HEK293 (cell line): ENCODE results near the gene PCSK2.

Source experiments
- CTCF ChIA-PET: fragments of 350-600 bp; formaldehyde crosslinking; extraction: SDS; loops from one replicate; lab custom pipeline; 2021; ENCODE audit warnings: antibody characterized with exemption; lab: Yijun Ruan, JAX
- POLR2A ChIA-PET: fragments of 300-600 bp; formaldehyde crosslinking; extraction: SDS; loops from one replicate; lab custom pipeline; 2020; ENCODE audit warnings: antibody characterized with exemption, inconsistent platforms; lab: Yijun Ruan, JAX
- H3K27ac ChIP-seq: fragments of 200-500 bp; sonication (Bioruptor generic); 2 replicates; pipeline ENCODE4 v1.5.1; 2014; ENCODE audit warnings: low read depth, low read length, control low read depth, inconsistent platforms; ENCODE audit errors: extremely low read depth
- H3K36me3 ChIP-seq, 2 experiments: fragments of 200-500 bp in 1 of 2; sonication (Bioruptor generic) in 1 of 2; 1 replicate in 1 of 2; 2 replicates in 1 of 2; pipeline ENCODE4 v1.5.1; 2014 to 2017; ENCODE audit warnings: inconsistent platforms in 2 of 2, low read length in 2 of 2; ENCODE audit not compliant: control insufficient read depth in 2 of 2, insufficient read depth in 1 of 2
- H3K4me1 ChIP-seq: fragments of 200-500 bp; sonication (Bioruptor generic); 2 replicates; pipeline ENCODE4 v1.5.1; 2014; ENCODE audit warnings: mild to moderate bottlenecking, low read length, inconsistent platforms; ENCODE audit not compliant: control insufficient read depth, insufficient read depth
- H3K4me3 ChIP-seq: 2 replicates; pipeline ENCODE4 v1.5.1; 2011; ENCODE audit warnings: low read depth, mild to moderate bottlenecking, control low read depth, low read length, moderate library complexity
- H3K9me3 ChIP-seq: fragments of 200-500 bp; sonication (Bioruptor generic); 2 replicates; pipeline ENCODE4 v1.5.1; 2014; ENCODE audit warnings: low read depth, low read length, inconsistent platforms; ENCODE audit not compliant: control insufficient read depth, insufficient read depth
- KLF1 ChIP-seq: fragments of 450-650 bp; formaldehyde crosslinking; IDR thresholded peaks from 2 replicates; pipeline ENCODE4 v1.5.1; 2016; ENCODE audit warnings: missing biosample characterization, missing genetic modification characterization
- OVOL3 ChIP-seq: fragments of 450-650 bp; formaldehyde crosslinking; IDR thresholded peaks from 2 replicates; pipeline ENCODE4 v1.5.1; 2016; ENCODE audit warnings: missing biosample characterization, missing genetic modification characterization
- SETDB1 ChIP-seq: IDR thresholded peaks from one replicate; pipeline ENCODE4 v1.6.1; 2017; ENCODE audit warnings: mild to moderate bottlenecking, low read length, moderate library complexity, mixed read lengths; ENCODE audit not compliant: insufficient read length
- SP3 ChIP-seq: fragments of 450-650 bp; formaldehyde crosslinking; IDR thresholded peaks from 2 replicates; pipeline ENCODE4 v1.5.1; 2016; ENCODE audit warnings: missing biosample characterization, missing genetic modification characterization
- YY2 ChIP-seq: fragments of 450-650 bp; formaldehyde crosslinking; IDR thresholded peaks from 2 replicates; pipeline ENCODE4 v1.5.1; 2016; ENCODE audit warnings: missing biosample characterization, missing genetic modification characterization
- ZBTB17 ChIP-seq: fragments of 450-650 bp; formaldehyde crosslinking; IDR thresholded peaks from 2 replicates; pipeline ENCODE4 v1.5.1; 2016; ENCODE audit warnings: missing biosample characterization, missing genetic modification characterization
- ZBTB21 ChIP-seq: fragments of 450-650 bp; formaldehyde crosslinking; IDR thresholded peaks from 2 replicates; pipeline ENCODE4 v1.5.1; 2017; ENCODE audit warnings: missing biosample characterization, missing genetic modification characterization
- ZNF112 ChIP-seq: fragments of 450-650 bp; formaldehyde crosslinking; IDR thresholded peaks from 2 replicates; pipeline ENCODE4 v1.5.0; 2017; ENCODE audit warnings: missing biosample characterization, missing genetic modification characterization
- ZNF157 ChIP-seq: fragments of 450-650 bp; formaldehyde crosslinking; IDR thresholded peaks from 2 replicates; pipeline ENCODE4 v1.5.1; 2016; ENCODE audit warnings: missing biosample characterization, missing genetic modification characterization
- ZNF16 ChIP-seq: fragments of 450-650 bp; formaldehyde crosslinking; IDR thresholded peaks from 2 replicates; pipeline ENCODE4 v1.5.1; 2016; ENCODE audit warnings: low read depth, missing biosample characterization, missing genetic modification characterization
- ZNF175 ChIP-seq: fragments of 450-650 bp; formaldehyde crosslinking; IDR thresholded peaks from 2 replicates; pipeline ENCODE4 v1.5.1; 2016; ENCODE audit warnings: missing biosample characterization, missing genetic modification characterization
- ZNF610 ChIP-seq: fragments of 450-650 bp; formaldehyde crosslinking; IDR thresholded peaks from 2 replicates; pipeline ENCODE4 v1.5.1; 2016; ENCODE audit warnings: missing biosample characterization, missing genetic modification characterization, borderline replicate concordance
- ZNF677 ChIP-seq: fragments of 450-650 bp; IDR thresholded peaks from 2 replicates; pipeline ENCODE4 v1.5.0; 2018; ENCODE audit warnings: missing biosample characterization, mild to moderate bottlenecking, missing genetic modification characterization, moderate library complexity
- ZSCAN30 ChIP-seq: fragments of 450-650 bp; IDR thresholded peaks from 2 replicates; pipeline ENCODE4 v1.5.1; 2018; ENCODE audit warnings: missing biosample characterization, mild to moderate bottlenecking, missing genetic modification characterization, moderate library complexity
- TF ChIP-seq, protein P1 (sequence below): fragments of 450-650 bp; formaldehyde crosslinking; IDR thresholded peaks from 2 replicates; pipeline ENCODE4 v1.5.1; 2016; ENCODE audit warnings: missing biosample characterization, missing genetic modification characterization
- TF ChIP-seq, protein P2 (sequence below): fragments of 450-650 bp; formaldehyde crosslinking; IDR thresholded peaks from 2 replicates; pipeline ENCODE4 v1.5.1; 2017; ENCODE audit warnings: missing biosample characterization, missing genetic modification characterization
- TF ChIP-seq, protein P3 (sequence below): fragments of 450-650 bp; formaldehyde crosslinking; IDR thresholded peaks from 2 replicates; pipeline ENCODE4 v1.5.1; 2016; ENCODE audit warnings: missing biosample characterization, missing genetic modification characterization
- TF ChIP-seq, protein P4 (sequence below): fragments of 450-650 bp; formaldehyde crosslinking; IDR thresholded peaks from 2 replicates; pipeline ENCODE4 v1.5.1; 2017; ENCODE audit warnings: missing biosample characterization, mild to moderate bottlenecking, missing genetic modification characterization, moderate library complexity
- TF ChIP-seq, protein P5 (sequence below): fragments of 450-650 bp; formaldehyde crosslinking; IDR thresholded peaks from 2 replicates; pipeline ENCODE4 v1.5.1; 2016; ENCODE audit warnings: missing biosample characterization, missing genetic modification characterization, borderline replicate concordance

The PCSK2 gene

DNA sequence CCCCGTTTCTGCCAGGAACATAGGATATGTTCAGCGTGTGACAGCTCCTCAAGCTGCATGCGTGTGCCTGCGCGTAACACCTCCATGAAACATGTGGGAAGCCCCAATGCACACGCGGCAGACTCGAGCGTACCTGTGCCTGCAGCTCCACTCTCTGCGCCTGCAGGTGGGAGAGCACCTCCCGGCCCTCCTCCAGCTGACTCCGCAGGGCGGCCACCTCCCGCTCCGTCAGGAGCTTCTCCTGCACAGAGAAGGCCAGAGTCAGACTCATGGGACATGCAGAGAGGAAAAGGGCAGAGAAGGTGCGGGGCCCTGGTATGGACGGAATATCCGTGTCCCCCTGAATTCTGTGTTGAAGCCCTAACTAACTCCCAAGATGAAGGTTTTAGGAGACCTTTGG lies 281.9 kb downstream of the PCSK2 start:
- no peaks in the 10 kb centered on the region for H3K9me3 ChIP-seq
- no peak for TF ChIP-seq ZBTB17 (tag by site-specific recombination)
- TF ChIP-seq, protein P1, sequence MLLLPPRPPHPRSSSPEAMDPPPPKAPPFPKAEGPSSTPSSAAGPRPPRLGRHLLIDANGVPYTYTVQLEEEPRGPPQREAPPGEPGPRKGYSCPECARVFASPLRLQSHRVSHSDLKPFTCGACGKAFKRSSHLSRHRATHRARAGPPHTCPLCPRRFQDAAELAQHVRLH: no peak
- no peaks in the 10 kb centered on the region for H3K36me3 ChIP-seq
- H3K4me3 ChIP-seq: no peak overlapping the region
- ChIA-PET CTCF (no interaction called here), POLR2A (no interaction called here)
- no peaks in the 10 kb centered on the region for H3K4me1 ChIP-seq
- no peak overlapping the region for H3K27ac ChIP-seq

DNA sequence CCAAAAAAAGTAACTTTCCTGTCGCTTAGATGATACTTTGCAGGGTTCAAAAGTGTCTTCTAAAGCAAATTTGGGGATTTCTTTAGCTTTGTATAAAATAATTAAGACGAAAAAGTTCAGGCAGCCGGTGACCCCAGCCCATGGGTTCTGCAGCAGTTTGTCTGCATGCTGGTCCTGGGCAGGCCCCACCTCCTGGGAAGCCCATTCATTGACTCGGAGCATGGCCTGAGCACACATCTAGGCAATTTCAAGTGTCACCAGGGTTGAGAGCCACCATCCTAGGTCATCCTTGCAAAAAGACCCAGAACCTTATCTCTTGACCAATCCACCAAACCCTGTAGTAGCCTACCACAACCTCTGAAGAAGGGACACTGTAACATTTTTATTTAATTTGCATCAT lies 283.7 kb downstream of the PCSK2 start:
- Histone ChIP-seq H3K4me3 (no peak overlapping the region), H3K4me1 (no peaks in the 10 kb centered on the region), H3K27ac (no peak overlapping the region), H3K36me3 (no peaks in the 10 kb centered on the region), H3K9me3 (no peaks in the 10 kb centered on the region)
- ChIA-PET POLR2A (no interaction called here), CTCF (interaction anchor here (0.6 kb wide), 1 partner anchor 101 kb away, joined by 3 read pairs; no protein-coding TSS in a partner anchor)
- TF ChIP-seq, protein P2, sequence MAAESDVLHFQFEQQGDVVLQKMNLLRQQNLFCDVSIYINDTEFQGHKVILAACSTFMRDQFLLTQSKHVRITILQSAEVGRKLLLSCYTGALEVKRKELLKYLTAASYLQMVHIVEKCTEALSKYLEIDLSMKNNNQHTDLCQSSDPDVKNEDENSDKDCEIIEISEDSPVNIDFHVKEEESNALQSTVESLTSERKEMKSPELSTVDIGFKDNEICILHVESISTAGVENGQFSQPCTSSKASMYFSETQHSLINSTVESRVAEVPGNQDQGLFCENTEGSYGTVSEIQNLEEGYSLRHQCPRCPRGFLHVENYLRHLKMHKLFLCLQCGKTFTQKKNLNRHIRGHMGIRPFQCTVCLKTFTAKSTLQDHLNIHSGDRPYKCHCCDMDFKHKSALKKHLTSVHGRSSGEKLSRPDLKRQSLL (tag by site-specific recombination): no peak
- TF ChIP-seq ZNF610 (tag by site-specific recombination) (no peak), ZNF112 (tag by site-specific recombination) (no peak), OVOL3 (tag by site-specific recombination) (no peak), ZSCAN30 (tag by site-specific recombination) (no peak), KLF1 (no peak), ZNF16 (no peak), ZBTB21 (tag by site-specific recombination) (no peak), ZNF157 (tag by site-specific recombination) (no peak)
- TF ChIP-seq, protein P3, sequence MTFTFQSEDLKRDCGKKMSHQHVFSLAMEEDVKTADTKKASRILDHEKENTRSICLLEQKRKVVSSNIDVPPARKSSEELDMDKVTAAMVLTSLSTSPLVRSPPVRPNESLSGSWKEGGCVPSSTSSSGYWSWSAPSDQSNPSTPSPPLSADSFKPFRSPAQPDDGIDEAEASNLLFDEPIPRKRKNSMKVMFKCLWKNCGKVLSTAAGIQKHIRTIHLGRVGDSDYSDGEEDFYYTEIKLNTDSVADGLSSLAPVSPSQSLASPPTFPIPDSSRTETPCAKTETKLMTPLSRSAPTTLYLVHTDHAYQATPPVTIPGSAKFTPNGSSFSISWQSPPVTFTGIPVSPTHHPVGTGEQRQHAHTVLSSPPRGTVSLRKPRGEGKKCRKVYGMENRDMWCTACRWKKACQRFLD: no peak
- TF ChIP-seq, protein P4, sequence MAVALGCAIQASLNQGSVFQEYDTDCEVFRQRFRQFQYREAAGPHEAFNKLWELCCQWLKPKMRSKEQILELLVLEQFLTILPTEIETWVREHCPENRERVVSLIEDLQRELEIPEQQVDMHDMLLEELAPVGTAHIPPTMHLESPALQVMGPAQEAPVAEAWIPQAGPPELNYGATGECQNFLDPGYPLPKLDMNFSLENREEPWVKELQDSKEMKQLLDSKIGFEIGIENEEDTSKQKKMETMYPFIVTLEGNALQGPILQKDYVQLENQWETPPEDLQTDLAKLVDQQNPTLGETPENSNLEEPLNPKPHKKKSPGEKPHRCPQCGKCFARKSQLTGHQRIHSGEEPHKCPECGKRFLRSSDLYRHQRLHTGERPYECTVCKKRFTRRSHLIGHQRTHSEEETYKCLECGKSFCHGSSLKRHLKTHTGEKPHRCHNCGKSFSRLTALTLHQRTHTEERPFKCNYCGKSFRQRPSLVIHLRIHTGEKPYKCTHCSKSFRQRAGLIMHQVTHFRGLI (tag by site-specific recombination): no peak

DNA sequence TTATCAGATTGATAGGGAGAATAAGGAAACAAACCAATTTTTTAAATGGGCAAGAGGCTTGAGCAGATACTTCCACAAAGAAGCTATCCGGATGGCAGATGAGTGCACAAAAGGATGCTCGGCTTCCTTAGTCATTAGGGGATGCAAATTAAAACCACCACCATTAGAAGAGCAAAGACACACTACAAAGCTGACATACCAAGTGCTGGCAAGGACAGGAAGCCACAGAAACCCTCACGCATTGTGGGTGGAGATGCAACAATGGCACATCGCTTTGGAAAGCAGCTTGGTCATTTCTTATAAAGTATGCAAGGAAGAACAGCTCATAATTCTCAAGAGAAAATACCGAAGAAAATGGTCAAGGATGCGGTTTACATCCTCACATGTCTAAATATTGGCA lies 284.6 kb downstream of the PCSK2 start:
- H3K27ac ChIP-seq: no peak overlapping the region
- TF ChIP-seq ZNF175 (no peak), YY2 (tag by site-specific recombination) (no peak), ZNF677 (tag by site-specific recombination) (no peak), SETDB1 (no peak), SP3 (tag by site-specific recombination) (no peak)
- TF ChIP-seq, protein P5, sequence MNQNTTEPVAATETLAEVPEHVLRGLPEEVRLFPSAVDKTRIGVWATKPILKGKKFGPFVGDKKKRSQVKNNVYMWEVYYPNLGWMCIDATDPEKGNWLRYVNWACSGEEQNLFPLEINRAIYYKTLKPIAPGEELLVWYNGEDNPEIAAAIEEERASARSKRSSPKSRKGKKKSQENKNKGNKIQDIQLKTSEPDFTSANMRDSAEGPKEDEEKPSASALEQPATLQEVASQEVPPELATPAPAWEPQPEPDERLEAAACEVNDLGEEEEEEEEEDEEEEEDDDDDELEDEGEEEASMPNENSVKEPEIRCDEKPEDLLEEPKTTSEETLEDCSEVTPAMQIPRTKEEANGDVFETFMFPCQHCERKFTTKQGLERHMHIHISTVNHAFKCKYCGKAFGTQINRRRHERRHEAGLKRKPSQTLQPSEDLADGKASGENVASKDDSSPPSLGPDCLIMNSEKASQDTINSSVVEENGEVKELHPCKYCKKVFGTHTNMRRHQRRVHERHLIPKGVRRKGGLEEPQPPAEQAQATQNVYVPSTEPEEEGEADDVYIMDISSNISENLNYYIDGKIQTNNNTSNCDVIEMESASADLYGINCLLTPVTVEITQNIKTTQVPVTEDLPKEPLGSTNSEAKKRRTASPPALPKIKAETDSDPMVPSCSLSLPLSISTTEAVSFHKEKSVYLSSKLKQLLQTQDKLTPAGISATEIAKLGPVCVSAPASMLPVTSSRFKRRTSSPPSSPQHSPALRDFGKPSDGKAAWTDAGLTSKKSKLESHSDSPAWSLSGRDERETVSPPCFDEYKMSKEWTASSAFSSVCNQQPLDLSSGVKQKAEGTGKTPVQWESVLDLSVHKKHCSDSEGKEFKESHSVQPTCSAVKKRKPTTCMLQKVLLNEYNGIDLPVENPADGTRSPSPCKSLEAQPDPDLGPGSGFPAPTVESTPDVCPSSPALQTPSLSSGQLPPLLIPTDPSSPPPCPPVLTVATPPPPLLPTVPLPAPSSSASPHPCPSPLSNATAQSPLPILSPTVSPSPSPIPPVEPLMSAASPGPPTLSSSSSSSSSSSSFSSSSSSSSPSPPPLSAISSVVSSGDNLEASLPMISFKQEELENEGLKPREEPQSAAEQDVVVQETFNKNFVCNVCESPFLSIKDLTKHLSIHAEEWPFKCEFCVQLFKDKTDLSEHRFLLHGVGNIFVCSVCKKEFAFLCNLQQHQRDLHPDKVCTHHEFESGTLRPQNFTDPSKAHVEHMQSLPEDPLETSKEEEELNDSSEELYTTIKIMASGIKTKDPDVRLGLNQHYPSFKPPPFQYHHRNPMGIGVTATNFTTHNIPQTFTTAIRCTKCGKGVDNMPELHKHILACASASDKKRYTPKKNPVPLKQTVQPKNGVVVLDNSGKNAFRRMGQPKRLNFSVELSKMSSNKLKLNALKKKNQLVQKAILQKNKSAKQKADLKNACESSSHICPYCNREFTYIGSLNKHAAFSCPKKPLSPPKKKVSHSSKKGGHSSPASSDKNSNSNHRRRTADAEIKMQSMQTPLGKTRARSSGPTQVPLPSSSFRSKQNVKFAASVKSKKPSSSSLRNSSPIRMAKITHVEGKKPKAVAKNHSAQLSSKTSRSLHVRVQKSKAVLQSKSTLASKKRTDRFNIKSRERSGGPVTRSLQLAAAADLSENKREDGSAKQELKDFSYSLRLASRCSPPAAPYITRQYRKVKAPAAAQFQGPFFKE (tag by site-specific recombination): no peak
- H3K9me3 ChIP-seq: no peaks in the 10 kb centered on the region
- no peaks in the 10 kb centered on the region for H3K4me1 ChIP-seq
- ChIA-PET POLR2A (no interaction called here), CTCF (no interaction called here)
- no peaks in the 10 kb centered on the region for H3K36me3 ChIP-seq
- H3K4me3 ChIP-seq: no peak overlapping the region
